Left renal pelvis (tissue), 4 donors: Measurements from ENCODE around the gene HNRNPR. TPM values are rescaled to one million over a fixed set of nuclear protein-coding genes. Genes with fewer than 3 reads are reported as not detected.
"Not testable (repeated sequence)": the region's sequence is repeated elsewhere in the genome, so short reads cannot be mapped to it uniquely, and the experiment has no call there.

Experiments used
- DNase-seq, 4 donors: peaks; one replicate each; pipeline ENCODE4 v3.0.0-alpha.2; 2013; ENCODE audit warnings: low read depth in 4 of 4, low spot score in 3 of 4
- polyA plus RNA-seq, 4 donors: library from polyadenylated mRNA; unstranded; fragments of 120-200 nt; gene quantifications; one replicate each; pipeline ENCODE4 v1.2.1, GENCODE V29; 2013; ENCODE audit not compliant: insufficient read length in 4 of 4

The HNRNPR gene
- polyA plus RNA-seq, 4 donors = 221 to 301 (median 249) TPM

GRCh38 chr1:23337869-23338268 lies 6.2 kb downstream of the HNRNPR start:
- DNase-seq = no peak

DNA sequence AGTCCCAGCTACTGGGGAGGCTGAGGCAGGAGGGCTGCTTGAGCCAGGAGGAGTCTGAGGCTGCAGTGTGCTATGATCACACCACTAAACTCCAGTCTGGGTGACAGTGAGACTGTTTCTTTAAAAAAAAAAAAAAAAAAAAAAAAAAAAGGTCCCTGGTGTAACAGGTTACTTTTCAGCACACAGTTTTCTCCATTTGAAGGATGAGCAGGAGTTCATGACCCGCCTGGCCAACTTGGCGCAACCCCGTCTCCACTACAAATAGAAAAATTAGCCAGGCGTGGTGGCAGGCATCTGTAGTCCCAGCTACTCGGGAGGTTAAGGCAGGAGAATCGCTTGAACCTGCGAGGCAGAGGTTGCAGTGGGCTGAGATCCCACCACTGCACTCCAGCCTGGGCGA lies 12.4 kb downstream of the HNRNPR start:
- no peak for DNase-seq

- DNase-seq = no peak
Measured at GRCh38 chr1:23330846-23331245, 13.2 kb downstream of the HNRNPR start.

DNA sequence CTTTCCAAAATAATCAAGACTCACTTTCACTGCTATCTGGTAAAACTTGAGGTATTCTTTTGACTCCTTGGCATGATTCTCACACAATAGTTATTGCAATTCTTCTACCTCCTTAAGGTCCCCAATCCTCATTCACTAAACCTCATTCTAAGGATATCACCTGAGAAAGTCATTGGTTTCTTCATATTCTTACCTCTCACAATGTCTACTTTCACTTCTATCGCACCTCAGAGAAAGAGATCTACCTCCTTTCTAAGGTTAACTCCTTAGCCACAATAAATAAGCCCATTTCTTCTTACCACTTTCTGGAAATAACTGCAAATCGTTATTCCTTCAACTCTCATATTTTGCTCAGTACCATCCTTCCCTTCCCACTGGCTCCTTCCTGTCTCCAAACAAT lies 18.7 kb downstream of the HNRNPR start:
- DNase-seq = no peak

GRCh38 chr1:23322770-23323169 lies 21.3 kb downstream of the HNRNPR start:
- DNase-seq = no peak

DNA sequence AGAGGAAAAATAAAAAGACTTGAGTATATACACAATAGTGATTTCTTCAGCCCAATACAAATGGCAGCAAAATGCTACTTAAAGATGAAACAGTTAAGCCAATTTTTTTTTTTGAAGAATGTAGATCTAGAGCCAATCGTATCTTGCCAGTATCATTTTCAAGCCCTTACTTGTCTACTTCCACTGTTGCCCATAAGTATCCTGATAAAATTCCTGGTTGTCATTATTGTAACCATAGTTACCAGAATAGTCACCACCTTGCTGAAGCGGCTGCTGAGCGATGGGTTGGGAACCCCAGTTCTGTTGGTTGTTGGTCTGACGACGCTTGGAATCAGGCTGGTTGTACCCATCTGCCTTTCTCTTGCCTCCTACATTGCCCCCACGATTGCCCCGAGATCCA lies 33.8 kb downstream of the HNRNPR start:
- not testable (repeated sequence) for DNase-seq

DNA sequence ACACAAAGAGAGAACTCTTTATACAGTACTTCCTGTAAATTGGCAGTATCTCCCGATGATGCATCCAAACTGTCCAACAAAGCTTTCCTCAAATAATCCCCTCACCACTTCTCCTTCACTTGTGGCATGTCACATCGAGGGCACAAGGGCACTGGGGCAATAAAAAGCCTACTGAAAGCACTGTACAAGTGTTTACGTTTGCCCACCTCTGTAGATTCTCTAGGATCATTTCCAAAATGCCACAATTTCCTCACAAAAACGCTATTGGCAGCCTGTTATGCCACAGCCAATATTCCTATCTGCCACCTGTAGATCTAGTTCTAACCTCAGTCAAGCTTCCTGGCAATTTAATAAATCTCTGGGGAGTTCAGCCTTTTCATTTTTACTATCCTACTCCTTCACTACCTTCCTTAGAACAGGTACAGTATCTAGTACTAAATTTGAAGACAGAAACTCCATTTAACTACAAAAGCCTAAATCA lies 39.9 kb downstream of the HNRNPR start:
- DNase-seq = no peak

GRCh38 chr1:23303524-23303923 lies 40.6 kb downstream of the HNRNPR start:
- no peak for DNase-seq

GRCh38 chr1:23296931-23297330 lies 47.2 kb downstream of the HNRNPR start:
- no peak for DNase-seq

DNA sequence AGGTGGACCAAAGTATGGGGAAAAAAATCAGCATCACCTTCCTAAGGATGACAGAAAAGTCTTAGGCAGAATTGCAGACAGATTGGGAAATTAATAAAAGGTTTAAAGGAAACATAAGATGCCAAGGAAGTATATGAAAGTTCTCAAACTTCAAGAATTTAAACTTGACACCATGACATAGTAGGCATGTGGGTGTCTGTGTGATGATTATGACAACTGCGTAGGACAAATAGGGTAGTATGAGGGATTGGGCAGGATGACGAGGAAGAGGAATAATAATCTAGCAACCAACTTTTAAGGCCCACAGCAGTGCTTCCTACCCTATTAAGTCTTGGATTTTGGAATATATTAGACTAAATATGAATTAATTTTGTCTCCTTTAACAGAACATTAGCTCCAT lies 52.4 kb downstream of the HNRNPR start:
- no peak for DNase-seq

DNA sequence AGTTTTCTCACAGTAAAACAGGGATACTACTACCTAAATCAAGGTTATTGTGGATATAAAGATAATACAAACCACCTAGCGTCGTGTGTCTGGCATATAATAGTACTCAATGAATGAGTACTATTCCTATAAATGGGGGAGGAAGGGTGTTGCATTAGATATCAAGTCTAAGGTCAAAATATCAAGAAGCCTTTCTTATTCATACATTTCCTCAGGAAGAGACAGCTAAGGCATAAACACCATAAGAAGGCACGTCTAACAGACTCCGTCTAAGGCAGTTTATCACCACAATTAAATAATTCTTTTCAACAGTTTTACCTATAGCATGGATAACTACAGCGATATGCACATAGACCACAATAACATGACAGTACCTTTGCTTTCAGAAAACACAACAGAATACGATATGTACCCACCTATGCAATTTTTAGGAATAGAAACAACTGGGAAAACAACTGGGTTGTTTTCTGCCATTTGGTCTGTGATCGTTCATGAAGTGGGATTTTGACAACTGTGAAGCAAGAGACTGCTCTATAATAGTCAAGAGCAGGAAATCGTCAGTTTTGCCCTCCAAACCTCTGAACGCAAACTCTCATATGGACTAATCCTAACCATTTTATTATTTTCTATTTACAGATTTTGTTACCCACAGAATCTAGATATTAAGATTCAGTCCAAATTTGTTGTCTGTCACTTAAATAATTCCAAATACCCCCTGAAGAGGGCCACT lies 53.1 kb downstream of the HNRNPR start:
- no peak for DNase-seq

- no peak for DNase-seq
Measured at GRCh38 chr1:23288671-23289070, 55.4 kb downstream of the HNRNPR start.

DNA sequence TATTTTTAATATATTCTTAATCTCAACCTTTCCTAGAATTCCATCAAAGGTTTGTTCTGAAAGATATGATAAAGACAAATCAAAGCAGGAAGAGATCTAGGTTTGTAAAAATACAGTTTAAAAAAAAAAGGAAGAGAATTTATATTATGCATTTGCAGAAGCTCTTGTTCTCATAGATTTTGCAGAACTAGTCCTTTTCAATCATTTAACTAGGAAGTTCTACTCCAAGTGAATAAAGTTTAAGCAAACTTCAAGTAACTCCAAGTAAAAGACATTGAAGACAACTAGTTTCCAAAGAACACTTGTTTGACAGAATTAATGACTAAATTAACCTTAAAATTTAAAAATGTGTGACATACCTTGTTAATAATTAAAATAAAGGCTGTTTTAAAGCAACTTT lies 55.9 kb downstream of the HNRNPR start:
- no peak for DNase-seq

GRCh38 chr1:23286401-23286800 lies 57.7 kb downstream of the HNRNPR start:
- DNase-seq = no peak

GRCh38 chr1:23283667-23284602 lies 60.1 kb downstream of the HNRNPR start:
- no peak for DNase-seq

- DNase-seq = no peak
Measured at GRCh38 chr1:23282957-23283356, 61.1 kb downstream of the HNRNPR start.

DNA sequence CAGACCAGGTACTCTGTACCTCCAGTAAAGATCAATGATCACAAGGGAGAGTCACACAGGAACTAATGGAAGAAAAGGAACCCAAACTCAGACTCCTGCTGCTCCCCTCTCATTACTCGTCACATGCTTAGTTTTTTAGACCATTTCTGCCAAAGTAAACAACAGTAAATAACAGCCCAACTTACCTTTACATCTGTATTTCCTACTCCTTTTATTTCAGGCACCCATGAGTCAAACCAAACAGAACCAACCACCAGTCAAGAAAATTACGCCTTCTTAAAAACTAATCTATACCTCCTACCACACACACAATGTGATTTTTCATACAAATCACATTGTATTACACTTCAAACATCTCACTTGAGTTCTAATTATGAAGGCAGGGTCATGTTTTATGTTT lies 65.4 kb downstream of the HNRNPR start:
- DNase-seq = peak in 1 of 4 donors; percentile 1

DNA sequence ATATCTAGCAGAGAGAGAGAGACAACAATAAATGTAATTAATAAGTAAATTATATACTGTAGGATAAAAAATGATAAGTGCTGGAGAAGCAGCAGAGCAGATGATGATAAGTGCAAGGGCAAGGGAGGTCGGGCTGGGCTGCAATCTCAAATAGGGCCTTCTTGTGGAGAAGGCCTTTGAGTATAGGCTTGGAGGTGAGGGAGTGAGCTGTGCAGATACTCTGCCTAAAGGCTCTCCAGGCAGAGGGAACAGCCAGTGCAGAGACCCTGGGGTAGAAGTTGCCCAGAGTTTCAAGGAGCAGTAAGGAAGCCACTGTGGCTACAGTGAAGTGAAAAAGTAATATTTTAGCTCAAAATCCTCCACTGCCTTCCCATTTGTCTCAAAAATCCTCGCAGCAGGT lies 67.6 kb downstream of the HNRNPR start:
- DNase-seq = no peak

DNA sequence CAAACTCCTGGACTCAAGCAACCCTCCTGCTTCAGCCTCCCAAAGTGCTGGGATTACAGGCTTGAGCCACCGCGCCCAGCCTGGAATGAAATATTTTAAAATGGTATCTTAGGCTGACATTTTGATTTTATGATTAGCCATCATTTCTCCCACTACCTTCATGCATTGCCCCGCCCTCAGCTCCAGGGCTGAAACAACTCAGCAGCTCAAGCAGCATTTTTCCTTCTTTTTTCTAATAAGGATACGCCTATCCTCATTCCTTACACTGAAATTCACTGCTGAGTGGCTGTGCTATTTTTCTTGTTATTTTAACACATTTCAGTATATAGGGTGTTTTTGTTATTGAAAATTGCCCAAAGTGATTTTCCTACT lies 70.0 kb downstream of the HNRNPR start:
- DNase-seq = no peak

- no peak for DNase-seq
Measured at GRCh38 chr1:23273450-23274133, 70.5 kb downstream of the HNRNPR start.

DNA sequence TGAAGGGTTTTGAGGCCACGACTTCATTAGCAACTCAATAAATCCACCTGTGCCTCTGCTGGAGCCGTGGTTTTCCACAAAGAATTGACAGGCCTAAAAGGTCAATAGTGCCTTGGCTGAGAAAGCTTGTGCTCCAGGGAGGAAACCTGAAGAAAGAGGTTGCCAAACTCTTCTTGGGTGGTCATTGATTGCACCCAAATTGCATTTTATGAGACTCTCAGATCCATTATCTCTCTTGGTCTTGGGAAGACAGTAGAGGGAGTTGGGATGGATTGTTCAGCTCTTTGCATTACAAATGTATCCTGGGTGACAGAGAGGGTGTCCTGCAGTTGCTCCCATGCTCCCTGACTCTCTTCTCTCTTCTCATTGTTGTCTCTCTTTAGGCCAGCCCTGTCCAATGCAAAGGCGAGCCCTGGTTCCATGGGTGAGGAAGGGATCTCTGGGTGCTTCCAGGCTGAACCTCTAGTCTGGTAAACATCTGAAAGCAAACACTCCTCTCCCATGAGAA lies 80.7 kb downstream of the HNRNPR start:
- DNase-seq = no peak
